ENCODE results near the gene ST3GAL3. TPM values are rescaled to one million over a fixed set of nuclear protein-coding genes. Genes with fewer than 3 reads are reported as not detected.

The ST3GAL3 gene
- total RNA-seq, 1 experiment from 2014 or later: 8.6 TPM

GRCh38 chr1:43797891-43798290 is 90.6 kb downstream of the ST3GAL3 start (continued):
- TF ChIP-seq OVOL2 (CRISPR knock-in tag; IDR thresholded peaks at IDR 0.05; ENCODE audit: borderline replicate concordance) (no peak), ERG (CRISPR knock-in tag; IDR thresholded peaks at IDR 0.05) (no peak)

- H3K27me3 Mint-ChIP-seq (ENCODE audit: low read depth): no peaks in the 10 kb centered on the region; the same call in 1 of the 2 replicates
- ATAC-seq (no peak), DNase-seq (ENCODE audit: low spot score) (no peak)
- TF ChIP-seq TEAD4 (CRISPR knock-in tag; IDR thresholded peaks at IDR 0.05): no peak
- TF ChIP-seq MAX (CRISPR knock-in tag; IDR thresholded peaks at IDR 0.05): no peak
- TF ChIP-seq ATF1 (CRISPR knock-in tag; IDR thresholded peaks at IDR 0.05): no peak
- no peak for TF ChIP-seq ZNF121 (CRISPR knock-in tag; IDR thresholded peaks at IDR 0.05)
- no peak for TF ChIP-seq MYBL2 (CRISPR knock-in tag; IDR thresholded peaks at IDR 0.05)
- TF ChIP-seq ATF6 (CRISPR knock-in tag; IDR thresholded peaks at IDR 0.05): no peak
- TF ChIP-seq HMGA2 (CRISPR knock-in tag; IDR thresholded peaks at IDR 0.05): no peak
- no peak for TF ChIP-seq AFF4 (CRISPR knock-in tag; IDR thresholded peaks at IDR 0.05; ENCODE audit: borderline replicate concordance)
- TF ChIP-seq ZBTB43 (CRISPR knock-in tag; IDR thresholded peaks at IDR 0.05): no peak
- no peak for TF ChIP-seq ATF2 (CRISPR knock-in tag; IDR thresholded peaks at IDR 0.05; ENCODE audit: borderline replicate concordance, low read depth)
- no peak for TF ChIP-seq HMGXB4 (CRISPR knock-in tag; IDR thresholded peaks at IDR 0.05)
- TF ChIP-seq CTCF (IDR thresholded peaks at IDR 0.05): no peak
- no peak for TF ChIP-seq TEAD1 (CRISPR knock-in tag; IDR thresholded peaks at IDR 0.05)
- no peaks in the 10 kb centered on the region for H3K4me1 Mint-ChIP-seq
- H3K9me3 Mint-ChIP-seq: no peaks in the 10 kb centered on the region
- ChIA-PET POLR2A (interaction anchor here (0.6 kb wide), 2 partner anchors 113 to 953 kb away, joined by 3 read pairs; no protein-coding TSS in a partner anchor), CTCF (interaction anchor here (0.5 to 2.7 kb wide), 4 partner anchors 21 to 135 kb away, joined by 3 to 11 read pairs (median 4); no protein-coding TSS in a partner anchor)
- no peak overlapping the region for H3K4me3 Mint-ChIP-seq
- 0 out of 2 replicates have a peak, but pooled peaks cover 3% of the 10 kb centered on the region for H3K36me3 Mint-ChIP-seq
- no peak overlapping the region for H3K27ac Mint-ChIP-seq
Measured at GRCh38 chr1:43799656-43800635, 92.6 kb downstream of the ST3GAL3 start.

All from WTC11 (cell line).